Embryonic facial prominence (tissue), 1 donor: ENCODE results near the gene UNC13C.
"Not testable (repeated sequence)": the region's sequence is repeated elsewhere in the genome, so short reads cannot be mapped to it uniquely, and the experiment has no call there.

ENCODE experiments used
- DNase-seq: peaks from one replicate; pipeline ENCODE4 v3.0.0-alpha.2; 2016; ENCODE audit errors: extremely low spot score

Gene UNC13C

DNA sequence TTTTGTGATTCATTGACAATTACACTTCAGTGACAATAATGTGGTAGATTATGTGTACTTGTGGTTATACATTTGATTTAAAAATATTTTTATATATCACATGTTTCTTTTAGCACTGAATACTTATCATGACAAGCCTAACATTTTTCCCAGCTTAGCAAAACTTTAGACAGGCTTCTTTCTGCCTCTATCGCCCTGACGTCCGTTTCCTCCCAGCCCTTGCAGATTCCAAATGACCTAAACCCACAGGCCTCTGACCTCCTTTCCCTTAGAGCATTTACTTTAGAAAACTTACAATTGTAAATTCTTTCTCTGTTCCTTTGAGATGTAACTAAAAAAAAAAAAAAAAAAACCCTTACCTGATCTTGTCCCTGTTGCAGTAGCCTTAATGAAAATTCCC lies 326.1 kb downstream of the UNC13C start:
- DNase-seq: no peak

DNA sequence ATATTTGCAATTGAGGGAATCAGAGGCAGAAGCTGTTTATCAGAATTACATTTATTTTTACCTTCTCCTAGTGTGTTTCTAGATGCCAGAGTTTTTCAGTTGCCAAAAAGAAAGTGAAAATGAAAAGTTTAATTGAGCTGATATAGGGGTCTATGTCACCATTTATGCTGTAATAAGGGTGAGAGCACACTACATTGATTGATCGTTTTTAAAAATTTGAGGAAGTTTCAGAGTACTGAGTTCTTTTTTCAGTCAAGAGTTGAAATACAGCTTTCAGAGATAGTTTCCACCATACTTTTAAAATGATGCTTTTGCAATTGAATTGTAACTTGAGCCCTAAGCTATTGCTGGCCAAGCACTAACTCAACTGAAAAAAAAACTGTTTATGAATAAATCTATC lies 326.9 kb downstream of the UNC13C start:
- no peak for DNase-seq

DNA sequence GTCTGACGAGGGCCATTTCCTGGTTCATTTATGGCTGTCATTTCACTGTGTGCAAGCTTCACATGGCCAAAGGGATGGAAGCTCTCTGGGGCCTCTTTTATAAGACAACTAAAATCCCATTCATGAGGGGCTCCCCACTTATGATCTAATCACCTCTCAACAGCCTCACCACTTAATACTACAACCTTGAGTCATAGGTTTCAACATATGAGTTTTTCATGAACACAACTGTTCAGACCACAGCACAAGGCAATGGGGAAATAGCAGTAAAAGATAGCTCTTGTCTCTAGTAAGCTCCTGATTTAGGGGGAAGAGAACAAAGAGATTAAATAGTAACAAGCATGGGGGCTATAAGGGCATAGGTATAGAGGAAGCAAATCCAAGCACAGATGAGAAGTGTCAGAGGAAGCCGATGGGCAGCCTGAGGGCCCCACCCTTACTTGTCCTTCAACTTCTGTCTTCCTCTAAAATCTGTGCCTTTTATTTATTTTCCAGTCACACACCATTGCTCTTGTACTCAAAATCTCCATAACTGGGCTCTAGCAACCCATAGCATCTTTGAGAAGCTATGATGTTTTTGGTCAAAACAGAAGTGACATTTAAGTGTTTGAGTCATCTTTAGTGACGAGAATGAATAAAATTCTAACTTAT lies 329.1 kb downstream of the UNC13C start:
- DNase-seq: no peak

DNA sequence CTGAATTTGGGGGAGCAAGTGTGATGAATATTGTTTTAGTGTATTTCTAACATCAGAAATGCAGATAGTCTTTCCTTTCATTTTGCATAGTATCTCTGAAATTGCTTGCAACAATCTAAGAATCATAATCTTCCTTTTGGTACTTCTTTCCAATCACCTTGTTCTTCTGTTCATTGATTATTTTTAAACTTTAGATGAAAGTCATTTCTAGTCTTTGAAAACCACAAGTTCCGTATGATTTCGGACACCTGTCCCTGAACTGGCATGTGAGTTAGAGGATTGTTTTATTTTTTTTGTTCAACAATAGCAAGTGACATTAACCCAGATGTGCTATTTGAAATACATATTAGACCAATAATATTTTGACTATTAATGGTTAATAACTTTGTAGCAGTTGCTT lies 329.7 kb downstream of the UNC13C start:
- no peak for DNase-seq

DNA sequence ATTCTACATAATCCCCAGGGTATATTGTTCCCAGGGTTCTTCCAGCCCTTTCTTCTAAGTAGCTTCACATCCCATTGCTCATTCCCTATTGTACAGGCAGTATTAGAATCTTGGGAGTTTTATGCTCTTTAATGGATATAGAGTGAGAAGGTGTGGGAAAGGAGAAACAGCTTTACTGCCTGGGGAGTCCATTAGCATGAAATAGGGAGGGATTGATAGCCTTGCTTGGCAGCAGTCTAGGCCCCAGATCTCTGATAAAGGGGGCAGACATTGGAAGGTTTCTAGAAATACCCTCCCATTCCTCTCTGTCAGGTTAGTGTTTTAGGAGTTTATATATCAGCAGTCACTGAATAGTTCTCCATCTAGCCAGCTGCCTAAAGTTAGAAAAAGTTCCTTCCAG lies 334.3 kb downstream of the UNC13C start:
- no peak for DNase-seq

DNA sequence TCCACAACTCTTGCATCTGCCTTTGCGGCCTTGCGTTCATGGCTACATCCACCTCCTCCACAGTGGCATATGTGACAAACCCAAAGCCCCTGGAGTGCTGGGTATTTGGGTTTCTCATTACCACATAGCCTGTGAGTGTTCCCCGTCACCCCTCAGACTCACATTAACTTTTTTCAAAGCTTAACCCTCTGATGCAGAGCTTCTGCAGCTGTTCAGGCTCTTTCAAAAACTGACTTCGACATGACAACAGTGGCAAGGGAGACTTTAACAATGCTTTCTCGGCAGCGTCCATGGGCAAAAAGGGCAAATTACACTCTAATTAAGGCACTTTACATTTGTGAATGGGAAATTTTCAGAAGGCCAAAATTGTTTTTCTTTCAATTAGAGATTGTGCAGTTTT lies 343.2 kb downstream of the UNC13C start:
- DNase-seq: no peak

DNA sequence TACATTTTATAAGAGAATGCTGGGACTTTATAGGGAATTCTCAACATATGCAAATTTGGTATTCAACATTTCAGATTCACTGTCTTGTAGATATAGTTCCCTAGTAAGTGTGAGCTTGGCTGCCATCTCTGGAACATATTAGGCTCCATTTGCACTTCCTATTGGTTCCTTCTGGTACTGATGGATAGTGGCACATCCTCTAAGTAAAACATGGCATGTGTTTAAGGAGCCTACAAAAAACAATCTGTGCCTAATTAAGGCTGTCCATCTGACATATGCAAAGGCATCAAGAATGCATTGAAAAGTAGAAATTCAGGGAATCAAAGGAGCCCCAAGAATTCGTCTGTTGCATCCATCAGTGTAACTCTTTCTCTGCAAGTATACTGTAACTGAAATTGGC lies 344.1 kb downstream of the UNC13C start:
- DNase-seq: no peak

DNA sequence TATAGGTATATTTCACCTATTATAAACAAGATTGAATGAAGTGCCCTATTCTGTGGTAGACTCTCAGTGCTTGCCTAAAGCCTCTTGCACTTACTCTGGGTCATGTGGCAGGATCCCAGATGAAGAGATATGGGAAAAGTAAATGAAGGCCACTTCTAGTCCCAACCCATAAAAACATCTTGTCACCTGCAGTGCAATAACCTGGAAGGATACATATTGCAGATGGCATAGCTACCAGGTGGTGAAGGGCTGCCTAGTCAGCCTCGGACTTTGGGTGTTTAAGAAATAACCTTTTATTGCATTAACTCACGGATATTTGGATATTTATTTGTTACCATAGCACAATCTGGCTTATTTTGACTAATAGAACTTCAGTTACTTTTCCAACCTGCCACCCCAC lies 367.1 kb downstream of the UNC13C start:
- no peak for DNase-seq

DNA sequence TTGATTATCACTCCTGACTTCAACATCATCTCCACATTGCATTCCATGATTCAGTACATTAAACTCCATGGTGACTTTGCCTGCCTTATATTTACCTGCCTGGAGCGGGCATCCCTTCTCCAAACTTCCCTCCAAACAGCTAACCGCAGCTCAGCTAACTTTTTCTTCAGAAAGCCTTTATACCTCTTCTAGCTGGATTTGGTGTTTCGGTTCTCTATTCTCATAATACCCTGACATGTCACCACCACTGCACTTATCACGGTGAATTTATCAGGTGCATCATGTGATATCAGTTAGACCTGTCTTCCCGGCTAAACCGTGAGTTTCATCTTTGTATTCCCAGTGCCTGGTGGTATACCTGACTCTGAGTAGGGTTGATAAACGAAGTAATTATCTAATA lies 367.6 kb downstream of the UNC13C start:
- no peak for DNase-seq

DNA sequence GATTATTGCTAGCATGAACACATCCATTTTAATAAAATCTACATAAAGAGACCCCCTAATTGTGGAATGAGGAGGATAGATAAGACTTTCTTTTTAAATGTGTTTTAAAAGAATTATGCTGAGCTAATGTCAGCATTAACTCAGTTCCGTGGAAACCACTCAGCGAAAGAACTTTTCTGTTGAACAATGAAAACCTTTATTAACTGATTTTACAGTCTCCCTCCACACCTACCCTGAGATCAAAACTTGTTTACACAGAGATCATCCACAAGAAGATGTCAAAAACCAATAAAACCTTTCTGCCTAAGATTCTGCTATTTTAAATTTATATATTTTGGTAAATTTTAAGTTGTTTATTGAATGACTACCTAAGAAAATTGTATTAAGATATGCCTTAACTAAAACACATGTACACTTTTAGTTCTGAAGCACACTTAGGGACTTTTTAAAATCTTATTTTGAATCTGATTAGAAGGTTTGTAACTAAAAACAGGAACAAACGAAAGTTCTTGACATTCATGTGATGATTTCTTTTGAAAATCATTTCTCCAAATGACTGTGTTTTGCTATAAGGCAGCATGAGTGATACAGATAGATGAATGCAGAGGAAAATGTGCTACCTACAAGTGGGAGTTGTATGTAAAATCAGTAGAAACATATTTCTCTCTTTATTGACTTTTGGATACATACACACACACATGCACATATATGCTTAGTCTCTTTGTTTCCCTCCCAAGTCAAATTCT lies 369.0 kb downstream of the UNC13C start:
- DNase-seq: no peak

DNA sequence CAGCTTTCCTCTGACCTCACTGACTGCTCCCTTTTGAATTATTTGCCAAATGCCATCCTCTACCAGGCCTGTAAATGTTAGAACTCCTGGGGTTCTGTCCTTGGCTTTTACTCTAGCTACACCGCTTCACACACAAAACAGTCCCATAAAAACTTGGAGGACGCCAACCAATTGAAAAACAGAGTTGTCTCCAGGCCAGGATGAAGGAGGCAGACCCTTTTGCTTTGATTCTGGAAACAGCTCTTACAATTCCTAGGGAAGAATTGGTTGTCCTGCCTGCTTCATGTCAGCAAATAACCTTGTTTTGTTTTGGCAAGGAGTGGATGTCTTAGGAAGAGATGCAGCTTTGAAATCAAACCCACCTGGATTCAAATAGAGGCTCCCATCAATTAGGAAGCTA lies 375.5 kb downstream of the UNC13C start:
- DNase-seq: no peak

DNA sequence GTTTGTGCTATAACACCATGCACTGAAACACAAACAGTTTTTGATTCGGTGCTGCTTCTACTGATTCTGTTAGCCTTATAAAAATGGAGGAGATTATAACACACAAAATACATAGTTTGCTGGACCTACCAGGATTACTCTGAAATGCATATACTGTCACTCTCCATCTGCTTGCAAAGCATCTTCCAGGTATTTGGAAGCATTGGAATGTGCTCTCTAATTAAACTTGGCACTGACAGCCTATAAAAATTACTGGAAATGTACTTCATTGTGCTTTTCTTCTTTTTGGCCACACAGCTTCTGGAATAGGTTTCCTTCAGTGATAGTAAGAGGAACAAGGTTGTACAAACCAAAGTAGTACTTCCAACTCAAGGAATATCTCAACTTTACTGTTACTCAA lies 376.1 kb downstream of the UNC13C start:
- no peak for DNase-seq

DNA sequence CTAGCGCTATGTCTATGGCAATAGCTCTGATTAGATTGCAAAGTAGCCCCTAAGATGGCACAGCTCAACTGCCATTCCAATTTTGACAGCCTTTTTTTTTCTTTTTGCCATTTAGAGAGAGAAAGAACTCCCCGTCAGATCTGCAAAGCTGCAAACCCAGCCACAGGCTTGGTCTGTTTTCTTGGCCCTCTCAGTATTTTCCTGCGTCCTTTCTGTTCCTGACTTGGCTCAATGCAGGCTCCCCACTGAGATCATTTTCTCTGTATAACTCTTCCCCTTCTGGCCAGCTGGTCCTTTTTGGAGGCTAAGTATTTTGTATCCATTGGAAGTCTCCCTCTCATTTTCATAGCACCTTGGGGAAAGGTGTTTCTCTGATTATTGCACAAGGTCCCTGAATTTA lies 386.7 kb downstream of the UNC13C start:
- DNase-seq: no peak

DNA sequence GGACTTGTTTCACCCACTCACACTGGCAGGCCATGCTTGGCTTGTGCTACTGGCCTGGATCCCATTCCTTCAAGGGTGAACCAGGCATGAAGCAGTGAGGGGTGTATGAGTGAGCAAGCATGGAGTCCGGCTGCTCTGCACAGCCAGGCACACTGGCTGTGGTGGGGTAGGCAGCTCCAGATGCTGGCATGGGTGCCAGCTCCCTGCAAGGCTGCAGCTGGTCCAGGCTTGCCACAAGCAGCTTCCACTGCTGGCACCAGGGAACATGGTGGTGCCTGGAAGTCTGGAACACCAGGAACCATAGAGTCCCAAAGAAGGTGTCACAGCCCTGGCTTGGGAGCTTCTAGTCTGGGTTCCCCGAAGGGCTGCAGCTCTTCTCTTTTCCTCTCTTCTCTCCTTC lies 395.1 kb downstream of the UNC13C start:
- DNase-seq: no peak

DNA sequence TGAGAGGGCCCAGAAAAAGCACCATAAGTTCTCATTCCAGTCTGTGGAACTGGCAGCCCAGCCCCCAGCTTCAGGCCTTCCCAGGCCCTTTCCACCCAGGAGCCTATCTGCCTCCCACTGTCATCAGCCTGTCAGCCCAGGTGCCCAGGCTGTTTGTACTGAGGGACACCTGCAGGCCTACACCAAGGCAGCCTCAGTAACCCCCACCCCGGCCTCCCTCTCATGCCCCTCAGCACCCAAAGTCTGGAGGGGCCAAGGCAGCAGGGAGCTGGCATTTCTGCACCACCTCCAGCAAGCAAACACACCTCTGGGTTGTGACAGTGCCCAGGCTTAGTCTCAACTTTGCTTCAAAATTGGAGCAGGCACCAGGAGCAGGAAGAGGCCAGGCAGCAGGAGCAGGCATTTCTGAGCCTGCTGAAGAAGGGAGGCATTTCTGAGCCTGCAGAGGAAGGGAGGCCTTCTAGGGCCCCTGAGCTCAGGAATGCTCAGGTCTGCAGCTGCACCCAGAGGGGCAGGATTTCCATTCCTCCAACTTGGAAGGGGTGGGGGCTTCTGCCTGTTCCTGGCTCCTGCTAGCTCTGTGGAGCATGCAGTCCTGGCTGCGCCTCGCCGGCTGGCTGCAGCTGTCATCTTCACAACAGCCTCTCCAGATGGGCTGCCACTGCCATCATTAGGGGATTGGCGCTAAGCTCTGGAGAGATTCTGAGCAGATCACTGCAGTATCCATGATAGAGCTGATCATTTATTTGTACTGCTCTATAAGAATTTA lies 396.1 kb downstream of the UNC13C start:
- DNase-seq: no peak

DNA sequence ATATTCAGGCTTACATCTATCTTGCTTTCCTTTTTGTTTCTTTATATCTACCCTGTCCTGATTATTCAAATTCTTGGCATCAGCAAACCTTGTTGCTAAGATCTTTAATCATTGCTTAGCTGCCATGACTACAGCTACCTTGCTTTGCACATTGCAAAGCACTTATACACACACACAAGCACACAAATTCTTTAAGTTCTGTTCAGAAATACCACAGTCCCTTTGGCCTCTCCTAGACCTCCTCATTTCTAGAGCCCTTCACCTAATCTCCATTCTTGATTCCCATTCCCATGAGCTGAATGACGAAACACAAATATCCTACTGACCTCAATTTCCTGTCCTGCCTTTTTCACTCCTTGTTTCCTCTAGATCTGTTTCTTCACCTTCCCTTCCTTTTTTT lies 409.6 kb downstream of the UNC13C start:
- DNase-seq: no peak

DNA sequence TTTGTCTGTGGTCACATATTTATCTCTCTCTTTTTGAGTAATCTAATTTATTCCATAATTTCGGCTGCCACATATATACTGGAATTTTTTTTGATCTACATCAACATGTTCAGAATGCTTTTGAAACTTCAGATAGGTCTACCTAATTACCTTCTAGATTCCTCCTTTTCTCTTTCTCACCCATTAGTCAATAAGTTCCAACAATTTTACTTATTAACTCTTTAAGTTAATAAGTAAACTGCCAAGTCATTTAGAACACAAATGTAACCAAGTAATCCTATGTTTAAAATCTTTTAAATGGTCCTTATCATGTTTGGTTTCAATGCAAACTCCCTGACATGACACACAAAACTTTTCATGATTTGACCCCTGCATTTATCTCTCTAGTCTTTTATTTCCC lies 410.5 kb downstream of the UNC13C start:
- DNase-seq: no peak

DNA sequence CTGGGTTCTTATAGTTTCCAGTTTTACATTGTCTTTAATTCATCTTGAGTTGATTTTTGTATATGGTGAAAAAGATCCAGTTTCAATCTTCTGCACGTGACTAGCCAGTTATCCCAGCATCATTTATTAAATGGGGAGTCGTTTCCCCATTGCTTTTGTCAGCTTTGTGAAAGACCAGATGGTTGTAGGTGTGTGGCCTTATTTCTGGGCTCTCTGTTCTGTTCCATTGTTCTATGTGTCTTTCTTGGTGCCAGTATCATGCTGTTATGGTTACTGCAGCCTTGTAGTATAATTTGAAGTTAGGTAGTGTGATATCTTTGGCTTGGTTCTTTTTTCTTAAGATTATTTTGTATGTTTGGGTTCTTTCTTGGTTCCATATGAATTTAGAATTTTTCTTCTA lies 432.2 kb downstream of the UNC13C start:
- no peak for DNase-seq

DNA sequence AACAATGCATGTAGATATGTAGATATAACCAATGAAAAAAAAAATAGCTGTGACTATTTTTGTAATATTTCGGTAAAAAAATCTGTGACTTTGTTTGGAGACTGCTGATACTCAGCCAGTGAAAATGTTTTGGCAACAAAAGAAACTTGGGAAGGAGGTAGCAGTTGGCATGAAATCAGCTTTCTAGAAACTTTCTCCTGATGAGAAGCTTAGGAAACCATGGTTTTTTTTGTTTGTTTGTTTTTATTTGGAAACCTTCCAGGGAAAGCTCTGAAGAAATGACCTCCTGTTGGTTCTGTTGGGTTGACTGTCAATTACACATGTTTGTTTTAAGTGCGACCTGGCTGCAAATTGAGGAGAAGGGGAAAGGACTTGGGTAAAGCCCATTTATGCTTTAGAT lies 445.9 kb downstream of the UNC13C start:
- DNase-seq: no peak

DNA sequence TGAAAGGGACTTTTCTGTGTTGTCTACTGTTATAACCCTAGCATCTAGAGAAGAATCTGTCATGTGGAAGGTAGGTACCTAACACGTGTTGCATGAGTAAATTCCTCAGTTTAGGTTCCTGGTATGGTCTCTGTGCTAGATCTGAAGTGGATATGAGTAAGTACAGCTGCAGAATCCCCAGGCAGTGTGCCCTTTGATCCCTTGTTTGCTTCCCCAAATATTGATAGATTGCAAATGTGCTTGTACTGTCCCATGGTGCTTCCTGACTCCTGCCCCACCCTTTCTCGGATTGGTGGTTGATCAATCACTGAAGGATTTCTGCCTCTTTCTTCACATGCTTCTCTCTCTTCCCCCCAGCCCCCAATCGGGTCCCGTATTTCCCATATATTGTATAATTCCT lies 450.4 kb downstream of the UNC13C start:
- no peak for DNase-seq

DNA sequence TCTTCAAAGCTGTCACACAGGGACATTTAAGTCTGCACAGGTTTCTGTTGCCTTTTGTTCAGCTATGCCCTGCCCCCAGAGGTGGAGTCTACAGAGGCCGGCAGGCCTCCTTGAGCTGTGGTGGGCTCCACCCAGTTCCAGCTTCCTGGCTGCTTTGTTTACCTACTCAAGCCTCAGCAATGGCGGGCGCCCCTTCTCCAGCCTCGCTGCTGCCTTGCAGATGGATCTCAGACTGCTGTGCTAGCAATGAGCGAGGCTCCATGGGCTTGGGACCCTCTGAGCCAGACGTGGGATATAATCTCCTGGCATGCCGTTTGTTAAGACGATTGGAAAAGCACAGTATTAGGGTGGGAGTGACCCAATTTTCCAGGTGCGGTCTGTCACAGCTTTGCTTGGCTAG lies 472.0 kb downstream of the UNC13C start:
- DNase-seq: not testable (repeated sequence)

DNA sequence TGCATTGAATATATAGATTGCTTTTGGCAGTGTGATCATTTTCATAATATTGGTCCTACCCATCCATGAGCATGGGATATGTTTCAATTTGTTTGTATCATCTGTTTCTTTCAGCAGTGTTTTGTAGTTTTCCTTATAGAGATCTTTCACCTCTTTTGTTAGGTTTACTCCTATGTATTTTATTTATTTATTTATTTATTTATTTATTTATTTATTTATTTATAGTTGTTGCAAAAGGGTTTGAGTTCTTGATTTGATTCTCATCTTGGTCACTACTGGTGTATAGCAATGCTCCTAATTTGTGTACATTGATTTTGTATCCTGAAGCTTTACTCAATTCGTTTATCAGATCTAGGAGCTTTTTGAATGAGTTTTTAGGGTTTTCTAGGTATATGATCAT lies 478.2 kb downstream of the UNC13C start:
- DNase-seq: no peak

DNA sequence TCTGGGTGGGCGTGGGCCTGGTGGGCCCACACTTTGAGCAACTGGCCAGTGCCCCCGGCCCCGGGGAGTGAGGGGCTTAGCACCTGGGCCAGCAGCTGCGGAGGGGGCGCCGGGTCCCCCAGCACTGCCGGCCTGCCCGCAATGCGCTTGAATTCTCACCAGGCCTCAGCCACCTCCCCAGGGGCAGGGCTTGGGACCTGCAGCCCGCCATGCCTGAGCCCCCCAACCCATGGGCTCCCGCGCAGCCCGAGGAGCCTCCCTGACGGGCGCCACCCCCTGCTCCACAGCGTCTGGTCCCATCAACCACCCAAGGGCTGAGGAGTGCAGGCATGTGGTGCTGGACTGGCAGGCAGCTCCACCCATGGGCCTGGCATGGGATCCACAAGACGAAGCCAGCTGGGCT lies 484.3 kb downstream of the UNC13C start:
- DNase-seq: no peak
